SU-DHL-6 (cell line): ENCODE measurements around the gene ITPR3.

Source experiments
- H2AFZ ChIP-seq: fragments of 200-600 bp; sonication (generic); 2 replicates; pipeline ENCODE4 v1.6.1; 2014; ENCODE audit warnings: low read depth, mild to moderate bottlenecking, moderate library complexity, mixed read lengths, antibody characterized with exemption, low read length; ENCODE audit not compliant: severe bottlenecking
- H3F3A ChIP-seq: fragments of 200-600 bp; shearing (Covaris generic); 2 replicates; pipeline ENCODE4 v1.6.0; 2016; ENCODE audit warnings: antibody characterized with exemption, mild to moderate bottlenecking; ENCODE audit not compliant: insufficient read depth
- H3K27ac ChIP-seq: fragments of 200-600 bp; sonication (generic); 2 replicates; pipeline ENCODE4 v1.5.1; 2016; ENCODE audit warnings: low read depth, mild to moderate bottlenecking, low read length, moderate library complexity, mixed read lengths
- H3K27me3 ChIP-seq: fragments of 200-600 bp; sonication (generic), shearing (Covaris generic); 2 replicates; pipeline ENCODE4 v1.6.0; 2014; ENCODE audit warnings: mild to moderate bottlenecking, low read length
- H3K36me3 ChIP-seq: fragments of 200-600 bp; sonication (generic); 2 replicates; pipeline ENCODE4 v1.6.1; 2014; ENCODE audit warnings: mild to moderate bottlenecking, low read length, mixed read lengths
- H3K4me2 ChIP-seq: fragments of 300-600, 200-600 bp; shearing (Covaris generic), sonication (generic); 2 replicates; pipeline ENCODE4 v1.6.0; 2014; ENCODE audit warnings: low read length, low read depth, mild to moderate bottlenecking; ENCODE audit not compliant: poor library complexity, severe bottlenecking
- H3K4me3 ChIP-seq: fragments of 200-600 bp; sonication (generic); 2 replicates; pipeline ENCODE4 v1.5.1; 2014; ENCODE audit warnings: antibody characterized with exemption, low read length, mild to moderate bottlenecking, mixed read lengths; ENCODE audit not compliant: insufficient read depth, poor library complexity, severe bottlenecking
- H3K79me2 ChIP-seq: fragments of 200-600 bp; sonication (generic); 2 replicates; pipeline ENCODE4 v1.6.1; 2014; ENCODE audit warnings: mild to moderate bottlenecking, low read length, moderate library complexity; ENCODE audit not compliant: insufficient read depth
- H3K9ac ChIP-seq: fragments of 200-600 bp; sonication (generic); 2 replicates; pipeline ENCODE4 v1.7.0; 2014; ENCODE audit warnings: mild to moderate bottlenecking, low read length
- H3K9me2 ChIP-seq: fragments of 200-600 bp; sonication (generic); replicated peaks from 2 replicates; pipeline ENCODE4 v1.6.1; 2014; ENCODE audit warnings: low read length; ENCODE audit not compliant: insufficient read depth
- H3K9me3 ChIP-seq: fragments of 200-600 bp; sonication (generic); 2 replicates; pipeline ENCODE4 v1.6.1; 2014; ENCODE audit warnings: low read length, mixed read lengths; ENCODE audit not compliant: insufficient read depth
- H4K20me1 ChIP-seq: fragments of 200-600 bp; sonication (generic); 2 replicates; pipeline ENCODE4 v1.6.1; 2014; ENCODE audit warnings: low read depth, mild to moderate bottlenecking, antibody characterized with exemption, low read length, moderate library complexity, mixed read lengths
- EZH2phosphoT487 ChIP-seq: fragments of 200-600 bp; sonication (generic), shearing (Covaris generic); conservative IDR thresholded peaks from 2 replicates; pipeline ENCODE4 v1.6.1; 2018; ENCODE audit warnings: mild to moderate bottlenecking, antibody characterized with exemption, low read length, moderate library complexity, mixed read lengths
- TF ChIP-seq, protein P1 (sequence below): fragments of 200-600 bp; sonication (generic); IDR thresholded peaks from one replicate; pipeline ENCODE4 v1.5.1; 2017; ENCODE audit warnings: antibody characterized with exemption, mild to moderate bottlenecking, low read length, moderate library complexity; ENCODE audit not compliant: insufficient read depth, poor library complexity, severe bottlenecking

ITPR3 gene

GRCh38 chr6:33610779-33611732, 10.1 kb upstream of the ITPR3 start:
- Histone ChIP-seq H3K27ac (no peak overlapping the region), H2AFZ (no peak overlapping the region), H3K9me3 (no peaks in the 10 kb centered on the region), H3K9me2 (no peaks in the 10 kb centered on the region), H3K4me3 (no peak overlapping the region), H4K20me1 (no peaks in the 10 kb centered on the region), H3F3A (no peaks in the 10 kb centered on the region), H3K4me2 (no peak overlapping the region), H3K9ac (no peak overlapping the region), H3K79me2 (no peaks in the 10 kb centered on the region), H3K36me3 (no peaks in the 10 kb centered on the region), H3K27me3 (no peaks in the 10 kb centered on the region)
- no peak for TF ChIP-seq EZH2phosphoT487
- TF ChIP-seq, protein P1, sequence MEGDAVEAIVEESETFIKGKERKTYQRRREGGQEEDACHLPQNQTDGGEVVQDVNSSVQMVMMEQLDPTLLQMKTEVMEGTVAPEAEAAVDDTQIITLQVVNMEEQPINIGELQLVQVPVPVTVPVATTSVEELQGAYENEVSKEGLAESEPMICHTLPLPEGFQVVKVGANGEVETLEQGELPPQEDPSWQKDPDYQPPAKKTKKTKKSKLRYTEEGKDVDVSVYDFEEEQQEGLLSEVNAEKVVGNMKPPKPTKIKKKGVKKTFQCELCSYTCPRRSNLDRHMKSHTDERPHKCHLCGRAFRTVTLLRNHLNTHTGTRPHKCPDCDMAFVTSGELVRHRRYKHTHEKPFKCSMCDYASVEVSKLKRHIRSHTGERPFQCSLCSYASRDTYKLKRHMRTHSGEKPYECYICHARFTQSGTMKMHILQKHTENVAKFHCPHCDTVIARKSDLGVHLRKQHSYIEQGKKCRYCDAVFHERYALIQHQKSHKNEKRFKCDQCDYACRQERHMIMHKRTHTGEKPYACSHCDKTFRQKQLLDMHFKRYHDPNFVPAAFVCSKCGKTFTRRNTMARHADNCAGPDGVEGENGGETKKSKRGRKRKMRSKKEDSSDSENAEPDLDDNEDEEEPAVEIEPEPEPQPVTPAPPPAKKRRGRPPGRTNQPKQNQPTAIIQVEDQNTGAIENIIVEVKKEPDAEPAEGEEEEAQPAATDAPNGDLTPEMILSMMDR, result no peak

DNA sequence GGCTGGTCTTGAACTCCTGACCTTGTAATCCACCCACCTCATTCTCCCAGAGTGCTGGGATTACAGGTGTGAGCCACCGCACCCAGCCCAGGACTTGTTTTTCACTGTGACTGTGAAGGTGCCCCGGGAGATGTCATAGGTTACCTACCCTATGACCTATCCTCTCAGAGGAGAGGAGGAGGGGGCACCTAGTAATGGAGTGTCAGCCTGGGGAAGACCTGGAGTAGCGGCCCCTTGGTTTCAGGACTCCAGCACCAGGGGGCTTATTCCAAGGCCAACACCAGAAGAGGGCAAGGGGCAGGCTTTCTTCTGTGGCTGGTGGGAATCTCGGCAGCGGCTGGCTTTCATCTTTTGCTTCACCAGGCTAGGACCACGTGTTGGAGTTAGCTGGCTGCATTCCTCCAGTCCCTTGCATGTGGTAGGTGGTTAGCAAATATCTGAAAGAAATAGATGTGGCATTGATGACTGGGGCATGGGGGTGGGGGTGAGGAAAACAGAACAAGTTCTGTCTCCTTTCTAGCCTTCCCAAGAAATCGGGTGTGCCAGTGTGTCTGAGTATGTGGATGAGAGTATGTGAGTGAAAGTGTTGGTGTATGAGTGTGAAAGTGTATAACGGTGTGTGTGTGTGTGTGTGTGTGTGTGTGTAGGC, 7.9 kb upstream of the ITPR3 start:
- no peak overlapping the region for H3K4me3 ChIP-seq
- H3K9ac ChIP-seq, result no peak overlapping the region
- H4K20me1 ChIP-seq, result no peaks in the 10 kb centered on the region
- no peaks in the 10 kb centered on the region for H3K9me3 ChIP-seq
- H3K27ac ChIP-seq, result no peak overlapping the region
- no peak overlapping the region for H3K4me2 ChIP-seq
- TF ChIP-seq EZH2phosphoT487, result no peak
- TF ChIP-seq, protein P1, result no peak
- H3K36me3 ChIP-seq, result no peaks in the 10 kb centered on the region
- H3K9me2 ChIP-seq, result no peaks in the 10 kb centered on the region
- no peaks in the 10 kb centered on the region for H3K79me2 ChIP-seq
- H3F3A ChIP-seq, result no peaks in the 10 kb centered on the region
- no peaks in the 10 kb centered on the region for H3K27me3 ChIP-seq
- H2AFZ ChIP-seq, result no peak overlapping the region

- Histone ChIP-seq H3K4me3 (no peak overlapping the region), H2AFZ (no peak overlapping the region), H3K9me2 (no peaks in the 10 kb centered on the region), H3K27ac (no peak overlapping the region), H4K20me1 (no peaks in the 10 kb centered on the region), H3K9ac (no peak overlapping the region), H3K27me3 (no peaks in the 10 kb centered on the region), H3K36me3 (no peaks in the 10 kb centered on the region), H3F3A (no peaks in the 10 kb centered on the region), H3K9me3 (no peaks in the 10 kb centered on the region), H3K79me2 (no peaks in the 10 kb centered on the region), H3K4me2 (no peak overlapping the region)
- TF ChIP-seq EZH2phosphoT487, result no peak
- TF ChIP-seq, protein P1, result no peak
Measured at GRCh38 chr6:33613795-33614168, 7.3 kb upstream of the ITPR3 start.
